GM19324 (cell line): ENCODE measurements around the gene ADRB2.
A peak's percentile ranks its signal among the peaks of the same experiment; 100 is the strongest.
"Not testable (repeated sequence)": the region's sequence is repeated elsewhere in the genome, so short reads cannot be mapped to it uniquely, and the experiment has no call there.

Experiments used
- ATAC-seq: cut with Tn5 transposase; IDR thresholded peaks from one replicate; pipeline ENCODE4 v1.9.1; 2021; ENCODE audit warnings: mild to moderate bottlenecking, moderate library complexity; ENCODE audit not compliant: unreplicated experiment, low FRiP score

Gene ADRB2

DNA sequence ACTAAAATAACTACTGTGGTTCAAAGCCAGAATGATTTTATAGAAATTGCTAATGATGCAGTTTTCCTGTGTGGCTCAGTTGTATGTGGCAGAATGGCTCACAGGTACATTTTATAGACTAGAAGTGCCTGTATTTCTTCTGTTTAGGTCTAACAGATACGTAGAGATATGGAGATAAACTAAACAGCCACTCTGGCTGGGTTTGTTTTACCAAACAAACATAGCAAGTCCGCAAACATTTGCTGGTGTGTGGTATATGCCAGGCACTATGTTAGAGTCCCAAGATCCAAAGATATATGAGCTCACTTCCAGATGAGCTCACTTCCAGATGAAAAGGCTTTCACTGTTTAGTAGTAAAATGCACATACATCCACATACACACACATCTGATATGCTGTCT, 24.4 kb downstream of the ADRB2 start:
- ATAC-seq = no peak

DNA sequence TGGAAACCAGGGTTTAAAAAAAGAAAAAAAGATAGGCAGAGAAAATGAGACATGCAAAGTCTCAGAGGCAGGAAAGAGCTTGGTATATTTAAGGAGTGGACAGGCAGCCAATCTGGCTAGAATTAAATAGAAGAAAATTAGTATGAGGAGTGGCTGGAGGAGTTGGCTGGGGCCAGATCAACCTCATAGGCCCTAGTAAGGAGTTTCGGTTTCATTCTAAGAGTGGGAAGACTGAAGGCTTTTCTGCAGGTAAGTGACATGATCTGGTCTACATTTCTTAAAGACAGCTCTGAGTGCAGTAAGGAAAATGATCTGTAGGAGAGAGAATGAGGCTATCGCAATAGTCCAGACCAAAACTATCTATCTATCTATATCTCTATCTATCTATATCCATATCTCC, 27.5 kb downstream of the ADRB2 start:
- peak; percentile 63 for ATAC-seq

DNA sequence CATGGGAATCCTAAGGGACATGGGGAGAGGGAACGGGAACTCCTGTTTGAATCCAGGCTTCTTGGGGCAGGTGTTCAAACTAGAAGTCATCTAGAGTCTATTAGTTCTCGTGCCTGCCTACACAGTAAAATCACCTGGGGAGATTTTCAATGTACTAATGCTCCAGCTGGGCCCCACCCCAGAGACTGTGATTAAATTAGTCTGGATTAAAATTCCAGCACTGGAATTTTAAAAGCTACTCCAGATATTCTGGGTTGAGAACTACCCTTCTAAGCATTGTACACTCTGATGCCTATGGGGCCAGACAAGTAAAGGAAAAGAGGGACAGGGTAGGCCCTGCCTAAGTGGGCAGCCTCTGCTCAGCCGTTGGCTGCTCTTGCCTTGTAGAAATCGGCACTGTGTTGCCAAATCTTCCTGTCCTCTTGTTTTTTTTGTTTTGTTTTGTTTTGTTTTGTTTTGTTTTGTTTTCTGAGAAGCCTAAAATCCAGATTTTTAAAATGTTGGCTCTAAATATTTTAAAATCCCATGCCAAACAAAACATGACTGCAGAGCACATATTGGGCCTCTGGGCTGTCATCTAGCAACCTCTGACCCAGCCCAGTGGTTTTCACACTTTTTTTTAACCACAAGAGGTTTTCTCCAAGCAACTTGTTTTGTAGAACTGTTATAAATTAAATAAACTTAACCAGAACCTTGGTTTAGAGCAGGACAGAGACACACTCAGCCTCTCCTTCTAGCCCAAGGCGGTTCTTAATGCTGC, 29.0 kb downstream of the ADRB2 start:
- ATAC-seq = no peak

DNA sequence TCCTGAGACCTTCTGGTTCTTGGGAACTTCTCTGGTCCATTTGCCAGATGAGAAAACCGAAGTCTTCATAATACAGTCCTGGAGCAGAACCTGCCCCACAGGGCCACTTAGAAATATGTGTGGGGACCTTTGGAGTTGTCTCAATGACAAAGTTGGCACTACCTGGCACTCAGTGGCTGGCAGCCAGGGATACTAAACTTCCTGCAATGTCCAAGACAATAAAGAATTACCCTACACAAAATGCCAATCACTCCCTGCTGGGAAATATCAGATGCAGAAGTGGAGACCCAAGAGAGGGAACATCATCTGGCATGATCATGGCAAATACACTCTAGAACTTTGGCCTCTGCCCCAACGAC, 29.6 kb downstream of the ADRB2 start:
- ATAC-seq = no peak

DNA sequence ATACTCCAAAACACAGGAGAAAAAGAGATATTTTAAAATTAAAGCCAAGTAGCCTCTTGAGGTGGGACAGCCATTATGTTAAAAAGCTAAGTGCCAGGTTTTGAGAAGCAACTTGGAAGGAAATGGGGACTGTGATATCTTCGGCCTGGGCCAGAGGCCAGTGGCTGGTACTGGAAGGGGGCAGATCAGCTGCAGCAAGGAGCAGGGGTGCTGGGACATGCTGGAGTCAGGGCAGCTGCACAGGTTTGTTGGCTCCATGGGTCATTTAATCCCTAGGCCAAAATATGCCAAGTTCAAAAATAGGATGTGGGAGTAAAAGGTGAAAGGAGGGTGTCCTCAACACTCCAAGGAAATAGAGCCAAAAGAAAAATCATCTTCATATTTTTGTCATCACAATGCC, 30.0 kb downstream of the ADRB2 start:
- ATAC-seq = no peak

DNA sequence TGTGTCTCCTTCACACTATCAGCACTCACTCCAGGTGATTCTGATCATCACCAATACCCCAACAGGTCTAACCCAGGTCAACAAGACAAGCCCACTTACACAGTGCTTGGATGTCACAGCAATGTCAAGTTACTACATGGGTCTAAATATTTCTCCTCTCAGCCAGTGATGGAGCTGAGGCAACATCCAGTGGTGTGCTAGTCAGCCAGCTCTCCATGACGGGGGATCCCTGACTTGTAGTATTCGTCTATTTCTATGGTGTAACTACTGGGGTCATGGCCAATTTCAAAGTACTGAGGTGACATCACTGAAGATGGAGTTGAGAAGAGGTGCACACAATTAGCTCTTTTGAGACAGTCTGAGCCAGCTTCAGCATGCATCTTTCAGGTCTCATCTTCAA, 31.1 kb downstream of the ADRB2 start:
- ATAC-seq = no peak

DNA sequence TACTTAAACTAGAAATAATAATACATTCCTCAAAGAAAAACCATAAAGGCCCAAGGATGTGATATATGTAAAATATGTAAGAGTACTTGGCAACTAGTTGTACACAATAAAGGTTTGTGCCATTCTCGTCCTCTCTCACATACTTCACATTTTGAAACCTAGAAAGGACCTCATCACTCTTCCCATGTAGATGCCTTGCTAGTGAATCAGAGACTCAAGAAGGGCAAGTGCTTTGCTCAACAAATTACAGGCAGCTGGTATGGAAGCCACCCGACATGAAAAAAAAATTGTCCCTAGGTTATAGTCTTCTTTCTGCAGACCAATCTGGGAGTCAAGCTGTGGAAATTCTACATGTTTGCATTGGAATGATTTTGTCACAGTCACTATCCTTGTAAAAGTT, 31.7 kb downstream of the ADRB2 start:
- ATAC-seq = no peak

DNA sequence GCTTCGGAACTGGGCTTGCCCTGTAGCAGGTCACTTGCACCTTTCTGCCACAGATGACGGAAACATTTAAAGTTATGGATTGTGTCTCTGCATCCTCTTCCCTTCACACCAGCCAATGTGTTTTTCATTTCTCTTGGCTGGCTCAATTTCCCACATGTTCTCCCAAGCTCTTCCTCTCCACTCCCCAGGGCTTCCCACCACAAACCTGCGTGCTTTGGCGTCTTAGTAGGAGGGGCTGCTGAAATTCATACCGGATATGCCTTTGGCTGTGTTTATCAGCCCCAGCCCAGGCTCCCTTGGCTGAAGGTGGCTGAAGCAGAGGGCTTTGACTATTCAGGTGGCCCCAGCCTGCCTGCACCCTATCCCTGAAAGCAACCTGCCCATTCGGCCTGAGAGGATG, 32.1 kb downstream of the ADRB2 start:
- no peak for ATAC-seq

DNA sequence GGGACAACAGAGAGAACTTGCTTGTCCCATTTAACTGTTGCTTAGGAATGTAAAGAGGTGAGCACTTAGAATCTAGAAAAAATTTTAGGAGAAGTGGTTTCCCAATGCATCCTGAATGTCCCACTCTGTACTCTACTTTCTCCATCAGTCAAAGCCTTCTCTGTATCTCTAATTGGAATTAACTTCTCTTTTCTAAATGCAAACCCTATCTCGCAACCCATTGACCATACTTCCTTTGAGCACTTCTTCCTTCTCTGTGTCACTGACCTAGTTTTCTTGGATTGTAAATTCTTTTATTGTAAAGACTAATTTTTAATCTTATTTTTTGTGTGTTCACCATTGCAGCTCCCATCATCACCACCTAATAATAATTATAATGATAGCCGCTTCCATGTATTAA, 33.3 kb downstream of the ADRB2 start:
- no peak for ATAC-seq

DNA sequence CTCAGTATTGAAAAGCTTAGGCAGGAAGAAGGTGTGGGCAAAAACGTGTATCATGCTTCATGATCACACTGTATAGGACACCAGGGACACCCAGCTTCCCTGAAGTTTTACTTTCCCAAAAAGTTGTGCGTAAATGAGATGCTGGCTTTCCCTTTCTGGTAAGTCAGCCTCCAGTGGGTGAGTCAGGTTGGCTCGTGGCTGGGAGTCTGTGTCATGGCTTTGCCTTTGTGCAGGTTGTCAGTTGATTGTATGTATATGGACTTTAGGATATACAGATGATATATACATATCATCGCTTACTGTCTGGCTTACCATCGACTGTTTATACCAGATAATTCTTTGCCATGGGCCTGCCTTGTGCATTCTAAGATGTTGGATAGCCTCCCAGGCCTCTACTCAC, 34.2 kb downstream of the ADRB2 start:
- ATAC-seq = no peak

DNA sequence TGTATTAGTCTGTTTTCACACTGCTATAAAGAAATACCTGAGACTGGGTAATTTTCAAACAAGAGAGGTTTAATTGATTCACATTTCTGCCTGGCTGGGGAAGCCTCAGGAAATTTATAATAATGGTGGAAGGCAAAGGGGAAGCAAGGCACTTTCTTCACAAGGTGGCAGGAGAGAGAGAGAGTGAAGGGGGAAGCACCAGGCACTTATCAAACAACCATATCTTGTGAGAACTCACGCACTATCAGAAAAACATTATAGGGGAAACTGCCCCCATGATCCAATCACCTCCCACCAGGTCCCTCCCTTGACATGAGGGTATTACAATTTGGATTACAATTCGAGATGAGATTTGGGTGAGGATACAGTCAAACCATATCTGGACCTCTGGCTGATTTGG, 34.7 kb downstream of the ADRB2 start:
- ATAC-seq = no peak

DNA sequence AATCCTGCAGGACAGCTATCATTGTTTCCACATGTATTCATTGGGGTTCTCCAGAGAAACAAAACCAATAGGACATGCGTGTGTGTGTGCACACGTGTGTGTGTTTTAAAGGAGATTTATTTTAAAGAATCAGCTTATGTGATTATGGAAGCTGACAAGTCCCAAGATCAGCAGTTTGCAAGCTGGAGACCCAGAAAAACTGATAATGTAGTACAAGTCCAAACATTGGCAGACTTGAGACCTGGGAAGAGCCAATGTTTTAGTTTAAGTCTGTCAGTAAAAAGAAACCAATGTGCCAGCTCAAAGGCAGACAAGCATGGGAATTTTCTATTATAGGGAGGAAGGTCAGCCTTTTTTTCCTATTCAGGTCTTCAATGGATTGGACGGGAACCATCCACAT, 35.3 kb downstream of the ADRB2 start:
- ATAC-seq = no peak

DNA sequence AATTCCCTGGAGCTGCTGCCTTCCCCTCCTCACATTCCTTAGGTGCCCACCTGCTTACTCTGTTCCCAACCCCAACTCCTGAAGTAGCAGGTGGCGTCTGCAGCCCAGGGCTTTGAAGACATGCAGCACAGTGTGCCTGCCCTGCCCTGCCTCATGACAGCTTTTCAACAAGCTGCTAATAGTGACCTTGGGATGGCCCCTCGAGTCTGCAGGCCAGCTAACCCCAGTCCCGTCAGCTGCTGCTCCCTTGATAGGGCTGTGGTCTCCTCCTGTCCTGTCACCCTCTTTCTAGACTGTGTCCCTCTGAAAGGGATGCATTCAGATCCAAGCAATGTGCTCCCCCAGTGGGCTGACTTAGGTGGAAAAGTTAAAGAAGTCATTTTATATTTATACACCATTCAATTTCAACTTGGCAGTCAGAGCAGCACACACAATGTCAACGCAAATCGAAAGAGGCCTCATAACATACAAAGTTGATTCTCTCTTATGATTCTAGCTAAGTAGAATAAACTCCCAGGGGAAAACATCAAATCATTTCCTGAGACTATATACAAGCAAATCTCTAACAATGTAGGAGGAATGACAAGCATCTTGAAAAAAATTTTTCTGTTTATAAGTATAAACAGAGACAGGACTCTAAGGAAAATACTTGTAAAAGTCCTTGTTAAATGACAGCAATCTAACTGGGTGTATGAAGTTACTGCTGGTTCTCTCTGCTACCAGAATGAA, 37.9 kb downstream of the ADRB2 start:
- ATAC-seq = no peak

DNA sequence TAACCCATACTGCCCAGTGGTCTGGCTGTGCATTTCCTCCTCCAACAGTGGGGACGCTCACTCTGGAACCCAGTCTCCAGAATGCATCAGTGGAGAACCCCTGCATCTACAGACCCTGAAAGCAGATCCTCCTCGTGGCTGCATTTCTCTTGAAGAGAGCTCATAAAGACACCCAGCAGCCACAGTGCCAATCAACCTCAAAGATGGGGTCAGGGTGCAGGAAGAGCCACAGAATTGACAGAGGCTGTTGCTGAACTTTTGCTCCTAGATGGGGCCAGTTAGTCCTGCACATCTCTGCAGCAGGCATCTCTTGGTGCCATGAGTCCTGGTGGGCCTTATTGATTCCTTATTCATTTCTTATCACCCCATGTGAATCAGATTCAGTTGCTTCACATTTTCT, 39.6 kb downstream of the ADRB2 start:
- ATAC-seq = no peak

DNA sequence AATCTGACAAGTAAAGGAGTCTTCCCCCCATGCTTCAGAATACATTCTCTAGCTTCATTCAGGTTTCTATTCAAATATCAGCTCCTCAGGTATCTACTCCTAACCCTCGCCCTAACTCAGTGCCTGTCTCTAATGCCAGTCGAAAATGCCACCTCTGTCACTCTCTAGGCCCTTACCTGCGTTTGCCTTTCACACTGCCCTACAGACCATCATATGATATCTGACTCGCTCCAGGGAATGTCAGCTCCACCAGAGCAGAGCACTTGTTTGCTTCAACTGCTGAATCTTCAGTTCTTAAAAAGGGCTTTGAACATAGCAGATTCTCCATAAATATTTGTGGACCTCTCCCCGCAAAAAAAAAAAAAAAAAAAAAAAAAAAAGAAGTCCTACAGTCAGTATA, 46.7 kb downstream of the ADRB2 start:
- no peak for ATAC-seq

DNA sequence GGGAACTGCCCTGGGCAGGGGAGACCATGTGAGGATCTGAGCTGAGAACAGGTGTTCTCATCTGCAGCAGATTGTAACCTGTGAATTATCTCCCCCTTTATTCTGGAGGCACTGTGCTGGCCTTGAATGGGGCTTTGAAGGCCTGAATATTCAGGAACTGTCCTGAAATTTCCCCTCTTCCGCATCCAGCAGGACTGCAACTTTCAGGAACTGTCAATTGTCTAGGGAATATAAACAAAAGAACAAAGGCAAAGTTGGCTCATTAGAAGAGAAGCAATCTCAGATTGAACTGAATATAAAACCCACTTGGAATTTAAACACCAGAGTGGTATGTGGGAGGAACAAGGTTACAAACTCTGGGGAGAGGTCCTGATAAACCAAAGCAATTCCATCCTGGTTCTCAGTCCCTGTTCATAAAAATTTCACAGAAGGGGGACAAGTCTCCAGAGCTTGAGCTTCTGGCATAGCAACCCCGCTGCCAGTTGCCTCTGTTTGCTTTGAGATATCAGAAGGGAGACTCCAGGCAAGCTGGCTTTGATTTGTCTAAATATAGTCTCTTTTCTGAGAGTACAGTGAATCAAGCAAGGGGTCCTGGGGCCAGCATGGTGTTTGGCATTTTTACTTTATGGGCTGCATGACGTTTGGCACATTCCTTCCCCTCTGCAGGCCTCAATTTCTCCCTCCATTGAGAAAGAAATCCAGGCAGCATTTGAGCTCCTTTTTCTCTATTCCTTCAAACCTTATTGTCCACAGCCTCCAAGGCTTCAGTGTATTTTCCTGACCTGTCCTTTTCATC, 47.5 kb downstream of the ADRB2 start:
- no peak for ATAC-seq

DNA sequence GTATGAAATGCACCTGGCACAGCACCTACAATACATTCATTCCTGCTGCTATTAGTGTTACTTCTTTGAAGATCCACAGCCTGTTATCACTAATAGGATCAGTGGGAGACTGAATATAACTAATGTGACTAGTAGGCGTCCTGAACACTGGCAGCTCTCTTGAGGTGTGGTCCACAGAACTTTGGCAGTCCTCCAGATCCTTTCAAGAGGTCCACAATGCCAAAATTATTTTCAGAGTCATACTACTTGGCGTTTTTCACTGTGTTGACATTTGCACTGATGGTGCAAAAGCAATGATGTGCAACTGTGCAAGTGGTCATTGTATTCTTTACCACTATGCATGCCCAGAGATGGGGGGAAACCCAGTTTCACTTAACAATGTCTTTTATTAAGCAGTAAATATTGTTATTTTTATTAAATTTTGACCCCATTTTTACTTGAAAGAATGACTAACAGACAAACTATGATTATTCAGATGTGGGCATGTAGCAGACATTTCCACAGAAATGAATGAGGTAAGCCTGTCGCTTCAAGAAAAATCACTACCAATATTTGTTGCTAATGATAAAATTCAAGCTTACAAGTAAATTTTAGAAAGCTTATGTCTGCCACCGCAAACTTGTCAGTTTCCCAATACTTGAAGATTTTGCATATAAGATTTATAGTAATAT, 48.9 kb downstream of the ADRB2 start:
- no peak for ATAC-seq

DNA sequence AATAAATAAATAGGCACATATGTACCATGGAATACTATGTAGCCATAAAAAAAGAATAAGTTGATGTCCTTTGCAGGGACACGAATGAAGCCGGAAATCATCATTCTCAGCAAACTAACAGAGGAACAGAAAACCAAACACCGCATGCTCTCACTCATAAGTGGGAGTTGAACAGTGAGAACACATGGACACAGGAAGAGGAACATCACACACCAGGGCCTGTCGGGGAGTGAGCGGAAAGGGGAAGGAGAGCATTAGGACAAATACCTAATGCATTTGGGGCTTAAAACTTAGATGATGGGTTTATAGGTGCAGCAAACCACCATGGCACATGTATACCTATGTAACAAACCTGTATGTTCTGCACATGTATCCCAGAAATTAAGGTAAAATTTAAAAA, 51.0 kb downstream of the ADRB2 start:
- ATAC-seq = not testable (repeated sequence)
